PC-9 (cell line): ENCODE measurements around the gene RASAL2. TPM values are rescaled to one million over a fixed set of nuclear protein-coding genes. Genes with fewer than 3 reads are reported as not detected.

Experiments
- BruUV-seq: library from RNA; stranded (reverse); fragments of 400-500 nt; replicated peaks from 2 replicates; lab custom pipeline; 2021; lab: Mats Ljungman, UMichigan
- CTCF ChIA-PET: fragments of 300-600 bp; sonication (Branson Sonifier 250); formaldehyde crosslinking; loops from one replicate; lab custom pipeline; 2022; ENCODE audit warnings: antibody characterized with exemption; lab: Charles Lee
- POLR2A ChIA-PET: fragments of 300-600 bp; sonication (Branson Sonifier 250); formaldehyde crosslinking; loops from one replicate; lab custom pipeline; 2022; ENCODE audit warnings: antibody characterized with exemption; ENCODE audit not compliant: unreplicated experiment; lab: Charles Lee
- DNase-seq, 2 experiments: peaks; one replicate each; pipeline versions ENCODE4 v3.0.0 to v3.0.0-alpha.2; 2015 to 2022; ENCODE audit warnings: mixed read lengths in 1 of 2
- H2AFZ ChIP-seq: fragments of 200-600 bp; sonication (generic); 2 replicates; pipeline ENCODE4 v1.8.1; 2017; ENCODE audit warnings: antibody characterized with exemption
- H3F3A ChIP-seq: fragments of 200-600 bp; sonication (generic); 2 replicates; pipeline ENCODE4 v1.8.1; 2017; ENCODE audit warnings: antibody characterized with exemption, mild to moderate bottlenecking, low read depth; ENCODE audit not compliant: insufficient read depth
- H3K27ac ChIP-seq: fragments of 200-600 bp; sonication (generic); 2 replicates; pipeline ENCODE4 v1.6.1; 2016; ENCODE audit warnings: mixed run types
- H3K27me3 ChIP-seq: fragments of 200-600 bp; sonication (generic); 2 replicates; pipeline ENCODE4 v1.6.1; 2016; ENCODE audit warnings: low read depth, mixed run types; ENCODE audit not compliant: insufficient read depth
- H3K36me3 ChIP-seq: fragments of 200-600 bp; sonication (generic); 2 replicates; pipeline ENCODE4 v1.6.1; 2016; ENCODE audit warnings: low read depth, mixed run types
- H3K4me1 ChIP-seq: fragments of 200-600 bp; sonication (generic); replicated peaks from 2 replicates; pipeline ENCODE4 v1.6.1; 2016; ENCODE audit warnings: mixed run types; ENCODE audit not compliant: insufficient read depth
- H3K4me2 ChIP-seq: fragments of 200-600 bp; sonication (generic); 2 replicates; pipeline ENCODE4 v1.6.1; 2017; ENCODE audit warnings: mixed run types
- H3K4me3 ChIP-seq: fragments of 200-600 bp; sonication (generic); 2 replicates; pipeline ENCODE4 v1.6.1; 2016; ENCODE audit warnings: mixed run types
- H3K79me2 ChIP-seq: fragments of 200-600 bp; sonication (generic); 2 replicates; pipeline ENCODE4 v1.6.1; 2017; ENCODE audit warnings: low read depth, mixed run types
- H3K9me2 ChIP-seq: fragments of 200-600 bp; sonication (generic); 2 replicates; pipeline ENCODE4 v1.8.1; 2017; ENCODE audit warnings: mild to moderate bottlenecking; ENCODE audit not compliant: insufficient read depth
- H3K9me3 ChIP-seq: fragments of 200-600 bp; sonication (generic); 2 replicates; pipeline ENCODE4 v1.8.1; 2016; ENCODE audit warnings: low read depth; ENCODE audit not compliant: insufficient read depth
- H4K20me1 ChIP-seq: fragments of 200-600 bp; sonication (generic); 2 replicates; pipeline ENCODE4 v1.8.1; 2017; ENCODE audit not compliant: insufficient read depth
- CTCF ChIP-seq: fragments of 200-600 bp; sonication (generic); conservative IDR thresholded peaks from 2 replicates; pipeline ENCODE4 v1.6.1; 2017; ENCODE audit warnings: mixed run types, antibody characterized with exemption, mild to moderate bottlenecking, moderate library complexity
- EZH2 ChIP-seq: fragments of 200-600 bp; sonication (generic); IDR thresholded peaks from 2 replicates; pipeline ENCODE4 v1.8.0; 2017; ENCODE audit warnings: antibody characterized with exemption, low read depth
- intact Hi-C: fragments of 100-400 bp; cut with micrococcal nuclease; formaldehyde crosslinking; loops from one replicate; pipeline ENCODE4 v1.10.0; 2022; ENCODE audit not compliant: unreplicated experiment
- total RNA-seq: library from RNA; stranded (reverse); gene quantifications from 2 replicates; pipeline ENCODE4 v1.2.3, GENCODE V29; 2021

The RASAL2 gene
- total RNA-seq, 1 experiment from 2014 or later: 54.1 TPM

DNA sequence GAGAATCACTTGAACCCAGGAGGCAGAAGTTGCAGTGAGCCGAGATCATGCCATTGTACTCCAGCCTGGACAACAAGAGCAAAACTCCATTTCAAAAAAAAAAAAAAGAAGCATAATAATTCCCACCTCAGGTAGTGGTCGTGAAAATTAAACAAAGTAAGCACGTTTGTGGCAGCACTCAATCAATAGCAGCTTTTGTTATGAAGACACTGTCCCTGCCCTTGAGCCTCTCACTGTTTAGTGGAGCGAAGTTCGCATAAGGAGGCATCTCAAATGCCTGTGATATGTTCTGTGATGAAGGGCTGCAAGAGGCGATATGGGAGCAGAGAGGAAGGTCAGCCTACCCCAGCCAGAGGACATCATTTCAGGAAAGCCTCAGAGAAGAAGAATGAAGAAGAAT is 43.8 kb upstream of the RASAL2 start:
- ChIA-PET POLR2A (no interaction called here), CTCF (interaction anchor here (0.6 kb wide), 1 partner anchor 136 kb away, joined by 3 read pairs; no protein-coding TSS in a partner anchor)
- H3K4me3 ChIP-seq: no peak overlapping the region
- peaks cover 19% of the 10 kb centered on the region for H3F3A ChIP-seq
- no peaks in the 10 kb centered on the region for H3K9me2 ChIP-seq
- no peak for DNase-seq
- H3K27me3 ChIP-seq: no peaks in the 10 kb centered on the region
- intact Hi-C loops: no loop called here
- no peaks in the 10 kb centered on the region for H4K20me1 ChIP-seq
- no peaks in the 10 kb centered on the region for H3K79me2 ChIP-seq
- H2AFZ ChIP-seq: no peak overlapping the region
- no peak overlapping the region for H3K4me2 ChIP-seq
- H3K36me3 ChIP-seq: no peaks in the 10 kb centered on the region
- no peaks in the 10 kb centered on the region for H3K9me3 ChIP-seq
- no peak for TF ChIP-seq CTCF
- no peak for TF ChIP-seq EZH2
- peaks cover 21% of the 10 kb centered on the region for H3K4me1 ChIP-seq
- no peak overlapping the region for H3K27ac ChIP-seq
- no TSS peak for BruUV-seq

DNA sequence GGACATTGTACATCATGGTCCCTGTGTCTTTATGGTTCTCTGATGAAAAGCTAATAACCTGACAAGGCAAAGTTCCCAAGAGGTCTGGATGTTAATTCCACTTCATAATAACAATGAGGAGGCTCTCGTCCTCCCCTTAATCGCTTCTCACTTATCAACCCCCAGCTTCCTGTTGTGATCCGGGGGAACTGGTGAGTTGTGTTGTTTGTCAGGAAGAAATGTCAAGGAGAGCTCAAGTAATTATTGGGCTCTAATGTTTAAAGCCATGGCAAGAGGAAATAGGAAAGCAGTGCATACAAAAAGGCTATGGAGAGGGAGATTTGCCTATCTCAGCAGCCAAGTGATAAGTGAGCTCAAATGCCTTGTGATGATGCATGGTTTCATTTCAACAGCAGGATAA is 42.8 kb upstream of the RASAL2 start:
- Histone ChIP-seq H3K4me3 (no peak overlapping the region), H3K27me3 (no peaks in the 10 kb centered on the region), H4K20me1 (no peaks in the 10 kb centered on the region), H3K27ac (no peak overlapping the region), H3K9me3 (no peaks in the 10 kb centered on the region), H2AFZ (no peak overlapping the region), H3K36me3 (no peaks in the 10 kb centered on the region), H3F3A (peaks cover 19% of the 10 kb centered on the region), H3K4me2 (no peak overlapping the region), H3K9me2 (no peaks in the 10 kb centered on the region), H3K79me2 (no peaks in the 10 kb centered on the region), H3K4me1 (peaks cover 21% of the 10 kb centered on the region)
- no peak for TF ChIP-seq CTCF
- no peak for TF ChIP-seq EZH2
- BruUV-seq: no TSS peak
- no peak for DNase-seq
- ChIA-PET CTCF (no interaction called here), POLR2A (interaction anchor here (0.5 kb wide), 1 partner anchor 55 kb away, joined by 3 read pairs; no protein-coding TSS in a partner anchor)
- intact Hi-C loops: no loop called here

GRCh38 chr1:178052650-178053461 is 41.0 kb upstream of the RASAL2 start:
- Histone ChIP-seq H2AFZ (peak overlapping the region; percentile 83), H3K4me2 (peak overlapping the region; percentile 77), H3F3A (peaks cover 19% of the 10 kb centered on the region), H3K27ac (peak overlapping the region; percentile 66), H3K27me3 (no peaks in the 10 kb centered on the region), H3K4me3 (peak overlapping the region; percentile 20; the same call in 1 of the 2 replicates), H3K9me3 (no peaks in the 10 kb centered on the region), H3K79me2 (no peaks in the 10 kb centered on the region), H3K36me3 (no peaks in the 10 kb centered on the region), H3K4me1 (peaks cover 27% of the 10 kb centered on the region), H4K20me1 (no peaks in the 10 kb centered on the region), H3K9me2 (no peaks in the 10 kb centered on the region)
- DNase-seq: peak; percentile 11 to 82
- ChIA-PET POLR2A (interaction anchor here (0.5 to 0.7 kb wide), 2 partner anchors 39 to 188 kb away, joined by 5 to 7 read pairs; no protein-coding TSS in a partner anchor), CTCF (interaction anchor here (0.6 to 1.1 kb wide), 5 partner anchors 21 to 441 kb away, joined by 3 to 7 read pairs (median 3); no protein-coding TSS in a partner anchor)
- no TSS peak for BruUV-seq
- intact Hi-C loops: no loop called here
- TF ChIP-seq CTCF: no peak
